IPS-20b (cell line): ENCODE results near the gene ADCY5.

Experiments used
- H3K27ac ChIP-seq: one replicate; pipeline ENCODE4 v1.5.1; 2013; ENCODE audit warnings: low read length
- H3K27me3 ChIP-seq: 2 replicates; pipeline ENCODE4 v1.6.1; 2013; ENCODE audit warnings: mild to moderate bottlenecking, low read length, inconsistent platforms; ENCODE audit not compliant: insufficient read depth
- H3K36me3 ChIP-seq: 2 replicates; pipeline ENCODE4 v1.6.1; 2013; ENCODE audit warnings: low read depth, mild to moderate bottlenecking, inconsistent platforms, low read length, moderate library complexity; ENCODE audit not compliant: insufficient read depth
- H3K4me1 ChIP-seq: 2 replicates; pipeline ENCODE4 v1.6.1; 2013; ENCODE audit warnings: mild to moderate bottlenecking, control low read depth, inconsistent platforms, low read length, moderate library complexity; ENCODE audit not compliant: insufficient read depth
- H3K4me3 ChIP-seq: 2 replicates; pipeline ENCODE4 v1.5.1; 2013; ENCODE audit warnings: mild to moderate bottlenecking, low read length, inconsistent platforms
- H3K9ac ChIP-seq: 2 replicates; pipeline ENCODE4 v1.6.1; 2013; ENCODE audit warnings: low read depth, mild to moderate bottlenecking, inconsistent platforms, low read length, moderate library complexity
- H3K9me3 ChIP-seq: 2 replicates; pipeline ENCODE4 v1.6.1; 2013; ENCODE audit warnings: mild to moderate bottlenecking, low read depth, low read length, inconsistent platforms; ENCODE audit not compliant: insufficient read depth

ADCY5 gene

GRCh38 chr3:123310186-123310585 lies 138.7 kb downstream of the ADCY5 start:
- Histone ChIP-seq H3K27me3 (no peaks in the 10 kb centered on the region), H3K4me3 (no peak overlapping the region), H3K36me3 (no peaks in the 10 kb centered on the region), H3K9me3 (no peaks in the 10 kb centered on the region), H3K9ac (no peak overlapping the region), H3K4me1 (peaks cover 37% of the 10 kb centered on the region; the same call in 1 of the 2 replicates), H3K27ac (no peak overlapping the region)

GRCh38 chr3:123307064-123307463 lies 141.8 kb downstream of the ADCY5 start:
- peaks cover 15% of the 10 kb centered on the region; the same call in 1 of the 2 replicates for H3K4me1 ChIP-seq
- H3K27ac ChIP-seq, result no peak overlapping the region
- H3K9ac ChIP-seq, result no peak overlapping the region
- H3K4me3 ChIP-seq, result no peak overlapping the region
- no peaks in the 10 kb centered on the region for H3K27me3 ChIP-seq
- no peaks in the 10 kb centered on the region for H3K9me3 ChIP-seq
- 0 out of 2 replicates have a peak, but pooled peaks cover 8% of the 10 kb centered on the region for H3K36me3 ChIP-seq

GRCh38 chr3:123305192-123305591 lies 143.7 kb downstream of the ADCY5 start:
- Histone ChIP-seq H3K4me1 (no peaks in the 10 kb centered on the region; the same call in 1 of the 2 replicates), H3K9ac (no peak overlapping the region), H3K27ac (no peak overlapping the region), H3K9me3 (no peaks in the 10 kb centered on the region), H3K27me3 (no peaks in the 10 kb centered on the region), H3K36me3 (0 out of 2 replicates have a peak, but pooled peaks cover 9% of the 10 kb centered on the region), H3K4me3 (no peak overlapping the region)

- H3K27ac ChIP-seq, result no peak overlapping the region
- peaks cover 14% of the 10 kb centered on the region; the same call in 1 of the 2 replicates for H3K36me3 ChIP-seq
- H3K4me3 ChIP-seq, result no peak overlapping the region
- H3K9ac ChIP-seq, result no peak overlapping the region
- H3K27me3 ChIP-seq, result no peaks in the 10 kb centered on the region
- no peaks in the 10 kb centered on the region for H3K9me3 ChIP-seq
- no peaks in the 10 kb centered on the region for H3K4me1 ChIP-seq
Observed at GRCh38 chr3:123303976-123304560, 144.8 kb downstream of the ADCY5 start.

GRCh38 chr3:123302961-123303360 lies 145.9 kb downstream of the ADCY5 start:
- Histone ChIP-seq H3K27me3 (no peaks in the 10 kb centered on the region), H3K36me3 (peaks cover 20% of the 10 kb centered on the region; the same call in 1 of the 2 replicates), H3K9ac (no peak overlapping the region), H3K4me1 (no peaks in the 10 kb centered on the region), H3K4me3 (no peak overlapping the region), H3K9me3 (no peaks in the 10 kb centered on the region), H3K27ac (no peak overlapping the region)

GRCh38 chr3:123301331-123302184 lies 147.3 kb downstream of the ADCY5 start:
- no peaks in the 10 kb centered on the region for H3K9me3 ChIP-seq
- no peaks in the 10 kb centered on the region for H3K4me1 ChIP-seq
- peaks cover 20% of the 10 kb centered on the region; the same call in 1 of the 2 replicates for H3K36me3 ChIP-seq
- no peak overlapping the region for H3K27ac ChIP-seq
- H3K9ac ChIP-seq, result no peak overlapping the region
- H3K4me3 ChIP-seq, result no peak overlapping the region
- H3K27me3 ChIP-seq, result no peaks in the 10 kb centered on the region

- Histone ChIP-seq H3K4me1 (no peaks in the 10 kb centered on the region), H3K4me3 (no peak overlapping the region), H3K9me3 (no peaks in the 10 kb centered on the region), H3K27ac (no peak overlapping the region), H3K9ac (no peak overlapping the region), H3K36me3 (peaks cover 20% of the 10 kb centered on the region; the same call in 1 of the 2 replicates), H3K27me3 (no peaks in the 10 kb centered on the region)
Observed at GRCh38 chr3:123300583-123300982, 148.3 kb downstream of the ADCY5 start.

GRCh38 chr3:123300056-123300455 lies 148.8 kb downstream of the ADCY5 start:
- Histone ChIP-seq H3K9ac (no peak overlapping the region), H3K4me3 (no peak overlapping the region), H3K27me3 (no peaks in the 10 kb centered on the region), H3K9me3 (no peaks in the 10 kb centered on the region), H3K4me1 (no peaks in the 10 kb centered on the region), H3K27ac (no peak overlapping the region), H3K36me3 (peaks cover 24% of the 10 kb centered on the region; the same call in 1 of the 2 replicates)

- Histone ChIP-seq H3K9ac (no peak overlapping the region), H3K4me1 (no peaks in the 10 kb centered on the region), H3K4me3 (no peak overlapping the region), H3K27me3 (no peaks in the 10 kb centered on the region), H3K36me3 (peaks cover 24% of the 10 kb centered on the region; the same call in 1 of the 2 replicates), H3K9me3 (no peaks in the 10 kb centered on the region), H3K27ac (no peak overlapping the region)
Observed at GRCh38 chr3:123299581-123299980, 149.3 kb downstream of the ADCY5 start.

GRCh38 chr3:123298903-123299302 lies 150.0 kb downstream of the ADCY5 start:
- no peaks in the 10 kb centered on the region for H3K9me3 ChIP-seq
- H3K9ac ChIP-seq, result no peak overlapping the region
- H3K4me3 ChIP-seq, result no peak overlapping the region
- H3K27me3 ChIP-seq, result no peaks in the 10 kb centered on the region
- peaks cover 29% of the 10 kb centered on the region; the same call in 1 of the 2 replicates for H3K36me3 ChIP-seq
- H3K27ac ChIP-seq, result no peak overlapping the region
- no peaks in the 10 kb centered on the region for H3K4me1 ChIP-seq

GRCh38 chr3:123297627-123297899 lies 151.3 kb downstream of the ADCY5 start:
- H3K9me3 ChIP-seq, result no peaks in the 10 kb centered on the region
- H3K4me3 ChIP-seq, result no peak overlapping the region
- no peak overlapping the region for H3K27ac ChIP-seq
- no peaks in the 10 kb centered on the region for H3K27me3 ChIP-seq
- H3K36me3 ChIP-seq, result peaks cover 29% of the 10 kb centered on the region; the same call in 1 of the 2 replicates
- no peaks in the 10 kb centered on the region for H3K4me1 ChIP-seq
- H3K9ac ChIP-seq, result no peak overlapping the region
